Body of pancreas (tissue), 4 donors: Measurements from ENCODE around the gene MYOZ3.

Experiments
- CTCF ChIP-seq, 7 experiments: fragments of 450-650 bp in 4 of 7; fragments of 200-600 bp in 3 of 7; sonication (generic) in 3 of 7; IDR thresholded peaks; one replicate each; pipeline ENCODE4 v1.5.1; 2016 to 2019; ENCODE audit warnings: antibody characterized with exemption in 7 of 7
- POLR2A ChIP-seq, 3 donors: fragments of 450-650 bp; IDR thresholded peaks; one replicate each; pipeline ENCODE4 v1.6.1; 2016; ENCODE audit warnings: antibody characterized with exemption in 3 of 3, mild to moderate bottlenecking in 2 of 3

DNA sequence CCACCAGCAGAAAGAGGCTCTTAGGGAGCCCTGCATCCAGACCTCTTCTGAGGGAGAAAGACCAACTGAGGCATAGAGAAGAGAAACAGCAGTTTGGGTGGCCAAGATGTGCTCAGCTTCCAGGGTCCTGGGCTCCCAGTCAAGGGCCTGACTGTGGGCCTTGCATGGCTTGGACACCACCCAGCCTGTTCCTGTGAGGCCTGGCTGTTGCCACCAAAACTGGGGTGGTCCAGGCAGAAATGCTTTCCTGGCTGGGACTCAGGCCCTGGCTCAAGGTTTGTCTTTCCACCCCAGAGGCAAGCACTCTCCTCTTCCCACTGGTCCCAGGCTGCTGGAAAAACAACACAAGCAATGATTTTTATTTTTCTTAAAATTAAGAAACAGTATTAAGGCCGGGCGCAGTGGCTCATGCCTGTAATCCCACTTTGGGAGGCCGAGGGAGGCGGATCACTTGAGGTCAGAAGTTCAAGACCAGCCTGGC lies 13.3 kb downstream of the MYOZ3 start:
- TF ChIP-seq POLR2A (IDR thresholded peaks at IDR 0.05) (no peak), CTCF (IDR thresholded peaks at IDR 0.05) (no peak)
